Urothelium cell line (cell line): ENCODE measurements around the gene SDHAF4.
"Not testable (repeated sequence)": the region's sequence is repeated elsewhere in the genome, so short reads cannot be mapped to it uniquely, and the experiment has no call there.

Experiments used
- DNase-seq: peaks from one replicate; pipeline ENCODE4 v3.0.0; 2011; ENCODE audit warnings: low spot score, mixed read lengths
- FAIRE-seq: peaks from 2 replicates; lab custom pipeline; 2011; peaks lifted over from hg19 to GRCh38; lab: Jason Lieb, UNC

Gene SDHAF4

GRCh38 chr6:70566751-70567382 is at the start of gene SDHAF4:
SDHAF4 (plus strand) TSS chr6:70566930; CDS start chr6:70566941, 11 bp downstream.
- no peak for FAIRE-seq
- DNase-seq = peak; percentile 96

- FAIRE-seq (no peak), DNase-seq (no peak)
Measured at GRCh38 chr6:70518723-70519122, 48.0 kb upstream of the SDHAF4 start.

GRCh38 chr6:70520575-70520974 is 46.2 kb upstream of the SDHAF4 start:
- DNase-seq = peak; percentile 5

GRCh38 chr6:70524721-70525286 is 41.9 kb upstream of the SDHAF4 start:
- FAIRE-seq = no peak
- DNase-seq = no peak

More at GRCh38 chr6:70520575-70520974, 46.2 kb upstream of the SDHAF4 start:
- no peak for FAIRE-seq

- DNase-seq = no peak
- no peak for FAIRE-seq
Measured at GRCh38 chr6:70527071-70527737, 39.5 kb upstream of the SDHAF4 start.

- FAIRE-seq (no peak), DNase-seq (no peak)
Measured at GRCh38 chr6:70530023-70530422, 36.7 kb upstream of the SDHAF4 start.

GRCh38 chr6:70531133-70531532 is 35.6 kb upstream of the SDHAF4 start:
- FAIRE-seq (no peak), DNase-seq (no peak)

- FAIRE-seq (no peak), DNase-seq (no peak)
Measured at GRCh38 chr6:70537266-70537665, 29.5 kb upstream of the SDHAF4 start.

GRCh38 chr6:70538376-70538775 is 28.4 kb upstream of the SDHAF4 start:
- no peak for FAIRE-seq

GRCh38 chr6:70547313-70547712 is 19.4 kb upstream of the SDHAF4 start:
- FAIRE-seq (no peak), DNase-seq (no peak)

More at GRCh38 chr6:70538376-70538775, 28.4 kb upstream of the SDHAF4 start:
- no peak for DNase-seq

GRCh38 chr6:70547905-70548304 is 18.8 kb upstream of the SDHAF4 start:
- FAIRE-seq = no peak

GRCh38 chr6:70549327-70549726 is 17.4 kb upstream of the SDHAF4 start:
- no peak for DNase-seq
- FAIRE-seq = no peak

More at GRCh38 chr6:70547905-70548304, 18.8 kb upstream of the SDHAF4 start:
- no peak for DNase-seq

GRCh38 chr6:70551566-70551965 is 15.2 kb upstream of the SDHAF4 start:
- DNase-seq (no peak), FAIRE-seq (no peak)

GRCh38 chr6:70552286-70552940 is 14.3 kb upstream of the SDHAF4 start:
- not testable (repeated sequence) for DNase-seq

GRCh38 chr6:70552974-70553373 is 13.8 kb upstream of the SDHAF4 start:
- no peak for DNase-seq
- no peak for FAIRE-seq

More at GRCh38 chr6:70552286-70552940, 14.3 kb upstream of the SDHAF4 start:
- not testable (repeated sequence) for FAIRE-seq

GRCh38 chr6:70557998-70558397 is 8.7 kb upstream of the SDHAF4 start:
- no peak for FAIRE-seq
- DNase-seq = no peak

GRCh38 chr6:70562401-70562800 is 4.3 kb upstream of the SDHAF4 start:
- not testable (repeated sequence) for DNase-seq, FAIRE-seq

- no peak for FAIRE-seq
- DNase-seq = no peak
Measured at GRCh38 chr6:70563530-70563929, 3.2 kb upstream of the SDHAF4 start.

- no peak for DNase-seq
Measured at GRCh38 chr6:70574643-70575042, 7.9 kb downstream of the SDHAF4 start.

GRCh38 chr6:70575899-70576495 is 9.3 kb downstream of the SDHAF4 start:
- FAIRE-seq (peak; percentile 32), DNase-seq (no peak)

More at GRCh38 chr6:70574643-70575042, 7.9 kb downstream of the SDHAF4 start:
- no peak for FAIRE-seq

GRCh38 chr6:70586114-70586513 is 19.4 kb downstream of the SDHAF4 start:
- DNase-seq (no peak), FAIRE-seq (no peak)
